HG03175 (cell line): ENCODE data around the gene SLC7A5.
"Not testable (repeated sequence)": the region's sequence is repeated elsewhere in the genome, so short reads cannot be mapped to it uniquely, and the experiment has no call there.

Source experiments
- ATAC-seq: cut with Tn5 transposase; IDR thresholded peaks from one replicate; pipeline ENCODE4 v1.9.1; 2021; ENCODE audit warnings: mild to moderate bottlenecking, moderate library complexity; ENCODE audit not compliant: unreplicated experiment

The SLC7A5 gene

DNA sequence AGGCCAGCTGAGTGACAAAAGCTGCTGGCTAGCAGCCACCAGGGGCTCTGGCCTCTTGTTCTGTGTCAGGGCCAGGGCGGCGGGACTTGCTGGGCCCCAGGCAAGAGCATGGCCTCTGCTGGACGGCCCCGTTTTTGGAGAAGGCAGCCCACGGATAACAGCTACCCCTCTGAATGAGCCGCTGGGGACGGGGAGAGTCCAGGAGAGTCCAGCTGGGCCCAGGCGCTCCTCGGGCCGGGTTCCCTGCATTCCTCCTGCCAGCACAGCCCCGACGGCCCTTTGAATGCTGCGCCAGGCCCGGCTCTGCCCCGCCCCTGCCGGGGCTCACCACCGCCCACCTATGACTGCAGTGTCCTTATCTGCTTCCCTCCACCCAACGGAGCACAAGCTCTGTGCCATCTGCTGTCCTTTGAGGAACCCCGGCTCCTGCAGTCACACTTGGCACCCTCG is 33.4 kb downstream of the SLC7A5 start:
- no peak for ATAC-seq

DNA sequence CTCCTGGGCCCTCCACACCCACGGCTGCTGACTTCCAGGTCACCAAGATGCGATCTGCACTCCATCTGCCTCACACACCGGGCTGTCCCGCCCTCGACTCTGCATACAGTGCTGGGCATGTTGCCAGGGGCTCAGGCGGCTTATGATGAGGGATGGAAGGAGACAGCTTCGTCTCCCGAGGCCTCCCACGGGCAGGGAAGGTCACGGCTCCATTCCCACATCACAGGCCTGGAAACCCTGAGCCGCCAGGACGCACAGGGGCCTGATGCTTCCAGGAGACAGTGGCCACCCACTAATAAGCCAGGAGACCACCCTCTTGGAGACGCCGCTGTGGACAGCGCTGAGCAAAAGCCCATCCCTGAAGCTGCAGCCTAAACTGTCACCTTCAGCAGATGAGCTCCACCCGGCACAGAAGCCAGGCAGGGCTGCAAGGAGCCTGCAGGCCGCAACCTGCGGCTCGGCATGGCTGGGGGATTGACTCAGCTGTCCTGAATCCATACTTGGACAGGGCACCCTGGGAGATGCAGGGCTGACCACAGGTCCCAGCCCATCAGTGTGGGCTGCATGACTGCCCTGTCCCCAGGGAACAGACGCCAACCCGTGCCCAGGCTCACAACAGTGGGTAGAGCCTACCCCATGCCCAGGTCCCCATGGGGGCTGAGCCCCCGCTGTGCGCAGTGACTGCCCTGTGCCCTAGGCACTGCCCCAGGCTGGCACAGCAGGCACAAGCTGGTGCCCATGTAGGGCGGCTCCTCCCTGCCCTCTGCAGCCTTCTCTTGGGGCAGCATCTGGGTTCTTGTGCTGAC is 34.4 kb downstream of the SLC7A5 start:
- ATAC-seq: no peak

DNA sequence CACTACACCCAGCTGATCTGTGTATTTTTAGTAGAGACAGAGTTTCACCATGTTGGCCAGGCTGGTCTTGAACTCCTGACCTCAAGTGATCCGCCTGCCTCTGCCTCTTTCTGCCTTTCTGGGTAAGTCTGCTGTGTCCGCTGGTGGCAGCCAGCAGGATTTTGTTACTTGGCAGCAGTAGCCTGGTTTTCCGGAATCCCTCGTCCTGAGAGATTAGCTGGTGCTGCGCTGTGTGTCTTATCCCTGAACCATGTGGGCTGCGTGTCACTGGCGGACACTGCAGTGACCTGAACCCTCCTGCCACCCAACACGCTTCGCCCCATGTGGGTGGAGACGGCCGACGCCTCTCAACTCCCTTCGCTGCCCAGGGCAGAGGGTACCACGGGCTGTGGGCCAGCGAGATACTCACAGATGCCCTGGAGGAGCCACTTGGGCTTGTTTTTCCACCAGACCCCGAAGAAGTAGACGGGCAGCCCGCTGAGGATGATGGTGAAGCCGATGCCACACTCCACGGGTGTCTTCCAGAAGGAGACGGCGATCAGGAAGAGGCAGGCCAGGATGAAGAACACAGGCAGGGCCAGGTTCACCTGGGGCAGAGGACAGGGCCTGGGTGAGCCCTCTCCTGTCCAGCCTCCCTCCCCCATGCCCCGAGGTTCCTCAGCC is 35.2 kb downstream of the SLC7A5 start:
- no peak for ATAC-seq

DNA sequence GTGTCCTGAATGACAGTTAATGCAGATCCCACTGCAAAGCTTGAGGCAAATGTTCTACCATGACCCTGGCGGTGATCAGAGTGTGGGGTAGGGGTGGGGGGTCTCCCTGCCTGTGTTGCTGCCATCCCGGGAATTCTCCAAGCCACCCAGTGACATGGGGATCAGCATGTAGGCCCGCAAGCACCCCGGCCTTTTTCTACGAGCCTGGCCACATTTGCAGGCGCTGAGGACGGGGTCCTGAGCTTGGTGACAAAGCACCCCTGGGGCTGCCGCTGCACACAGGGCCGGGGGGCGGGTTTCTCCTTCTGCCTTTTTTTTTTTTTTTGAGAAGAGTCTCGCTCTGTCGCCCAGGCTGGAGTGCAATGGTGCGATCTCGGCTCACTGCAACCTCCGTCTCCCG is 35.8 kb downstream of the SLC7A5 start:
- no peak for ATAC-seq

DNA sequence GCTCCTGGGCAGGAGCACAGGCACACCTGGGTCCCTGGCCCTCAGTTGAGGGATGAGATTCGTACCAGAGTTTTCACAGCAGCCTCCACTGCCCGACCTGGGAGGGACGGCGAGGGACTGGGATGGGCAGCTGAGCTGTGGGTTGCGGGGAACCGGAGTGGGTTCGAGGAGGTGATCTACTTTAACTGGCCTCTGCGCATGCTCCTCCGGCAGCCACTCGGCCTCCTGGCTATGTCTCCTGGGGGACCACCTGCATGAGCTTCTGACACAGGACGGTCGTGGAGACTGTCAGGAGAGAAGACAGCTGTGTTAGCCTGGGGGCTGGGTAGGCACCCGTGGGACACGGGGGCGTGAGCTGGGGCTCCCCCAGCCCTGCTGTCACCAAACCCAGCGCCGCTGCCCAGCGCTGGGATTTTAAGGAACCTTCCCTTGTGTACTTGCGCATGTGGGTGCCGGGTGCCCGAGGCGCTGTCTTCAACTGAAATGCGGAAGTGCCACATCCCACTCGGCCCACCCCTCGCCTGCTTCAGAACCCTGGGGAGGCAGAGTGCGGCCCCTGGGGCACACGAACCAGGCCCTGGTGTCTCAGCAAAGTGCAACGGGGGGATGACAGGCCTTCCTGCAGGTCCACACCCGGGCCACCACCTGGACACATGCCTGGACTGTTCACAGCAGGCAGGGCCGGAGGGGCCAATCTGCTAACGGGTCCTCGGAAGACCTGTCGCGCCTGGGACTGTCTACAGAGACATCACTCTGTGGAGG is 36.4 kb downstream of the SLC7A5 start:
- ATAC-seq: no peak

DNA sequence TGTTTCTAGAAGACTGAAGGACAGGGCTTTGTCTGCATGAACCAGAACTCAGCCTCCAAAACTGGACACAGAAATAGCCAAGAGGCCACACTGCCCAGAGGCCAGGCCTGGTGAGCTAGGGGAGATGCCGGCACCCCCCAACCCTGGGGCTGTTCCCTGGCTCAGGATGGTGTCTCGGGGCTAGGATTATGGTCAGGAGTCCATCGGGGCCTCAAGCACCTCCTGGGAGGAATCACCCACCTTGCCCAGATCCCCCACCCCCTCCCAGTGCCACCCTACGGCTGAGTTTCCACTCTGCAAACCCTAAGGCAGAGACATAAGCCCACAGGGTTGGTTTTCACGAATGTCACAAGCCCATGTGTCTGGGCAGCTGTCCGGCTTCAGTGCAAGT is 37.2 kb downstream of the SLC7A5 start:
- ATAC-seq: no peak

DNA sequence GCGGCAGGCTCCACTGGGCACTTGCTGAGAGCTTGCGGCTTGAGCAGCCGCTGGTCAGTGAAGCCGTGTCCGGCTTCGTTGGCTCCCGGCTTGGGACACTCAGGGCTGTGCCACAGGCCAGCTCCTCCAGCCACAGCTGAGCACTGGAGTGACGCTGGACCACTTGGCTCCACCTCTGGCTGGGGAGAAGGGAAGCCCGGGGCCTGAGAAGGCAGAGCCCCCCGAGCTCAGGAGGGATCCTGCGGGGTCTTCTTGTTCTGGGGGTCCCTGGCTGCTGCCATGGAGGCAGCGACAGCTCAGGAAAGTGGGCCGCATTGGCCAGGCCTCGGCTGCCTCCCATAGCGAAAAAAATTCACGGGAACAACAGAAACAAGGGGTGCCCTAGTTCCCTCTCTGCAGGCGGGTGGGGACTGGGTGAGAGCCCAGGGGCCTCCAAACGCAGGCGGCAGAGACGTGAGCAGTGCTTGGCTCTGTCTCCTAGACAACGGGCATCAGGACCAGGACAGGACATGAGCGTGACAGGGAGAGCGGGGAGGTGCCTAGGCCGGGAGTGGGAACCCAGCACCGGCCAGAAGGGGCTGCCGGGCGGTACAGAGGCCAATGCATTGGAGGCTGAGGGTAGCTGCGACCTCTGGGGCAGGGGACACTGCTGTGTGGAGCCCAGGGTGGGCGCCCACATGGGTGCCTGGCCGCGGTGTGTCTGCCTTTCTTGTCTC is 37.7 kb downstream of the SLC7A5 start:
- no peak for ATAC-seq

DNA sequence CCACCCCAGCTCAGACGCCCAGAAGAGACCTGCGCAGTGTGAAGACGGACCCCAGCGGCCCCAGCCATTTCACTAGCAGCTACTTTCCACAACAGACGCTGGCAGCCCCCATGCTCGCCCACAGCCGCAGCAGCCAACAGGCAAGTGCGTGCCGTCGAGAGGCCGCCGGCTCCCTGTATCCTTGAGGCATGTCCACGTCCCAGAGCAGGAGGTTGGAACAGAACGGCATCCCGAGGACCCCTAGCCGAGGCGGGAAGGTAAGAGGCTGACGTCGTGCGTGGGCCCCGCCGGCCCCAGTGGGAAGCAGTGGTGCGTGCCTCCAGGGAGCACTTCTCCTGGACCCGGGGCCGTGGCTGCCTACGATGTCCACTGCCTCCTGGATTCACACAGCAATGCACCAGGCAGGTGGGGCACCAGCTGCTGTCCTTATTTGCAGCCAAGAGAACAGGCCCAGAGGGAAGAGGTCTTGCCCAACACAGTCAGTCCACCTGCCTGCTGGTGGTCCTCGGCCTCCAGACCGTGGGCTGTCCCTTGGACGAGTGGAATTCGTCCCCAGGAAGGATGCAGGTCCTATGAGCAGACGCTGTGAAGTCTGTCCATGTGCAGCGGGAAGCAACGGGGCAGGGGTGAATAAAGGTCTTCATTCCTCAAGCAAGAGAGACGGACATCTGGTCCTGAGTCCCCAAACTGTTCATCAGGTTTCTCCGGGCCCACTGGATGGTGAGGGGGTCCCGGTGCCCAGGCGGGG is 38.5 kb downstream of the SLC7A5 start:
- no peak for ATAC-seq

DNA sequence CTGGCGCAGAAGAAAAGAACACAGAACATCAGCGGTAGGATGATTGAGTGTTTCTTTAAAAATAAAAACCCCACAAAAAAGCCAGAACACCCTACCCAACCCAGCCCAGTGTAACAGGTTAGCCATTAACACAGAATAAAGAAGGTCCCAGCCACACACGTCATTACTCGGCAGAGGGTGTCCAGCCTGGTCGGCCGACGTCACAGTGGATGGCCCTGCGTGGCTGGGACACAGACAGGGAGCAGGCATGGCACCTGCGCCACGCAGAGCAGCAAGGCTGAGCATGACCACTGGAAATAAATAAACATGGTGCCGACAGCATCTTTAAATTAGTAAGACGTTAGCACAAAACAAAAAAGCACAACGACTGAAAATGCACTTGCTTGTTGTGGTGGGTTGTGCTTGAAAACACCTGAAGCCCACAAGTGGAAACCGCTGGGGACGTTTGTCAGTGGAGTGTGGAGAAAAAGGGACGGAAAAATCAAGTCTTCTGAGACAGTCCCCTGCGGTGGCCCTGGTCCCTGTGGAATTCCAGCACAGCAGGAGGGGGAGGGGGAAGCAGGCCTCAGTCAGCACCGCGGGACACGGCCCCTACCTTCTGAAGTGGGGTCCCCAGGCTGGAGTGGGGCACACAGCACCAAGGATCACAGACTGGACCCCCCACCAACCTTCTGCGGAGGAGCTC is 39.2 kb downstream of the SLC7A5 start:
- no peak for ATAC-seq

DNA sequence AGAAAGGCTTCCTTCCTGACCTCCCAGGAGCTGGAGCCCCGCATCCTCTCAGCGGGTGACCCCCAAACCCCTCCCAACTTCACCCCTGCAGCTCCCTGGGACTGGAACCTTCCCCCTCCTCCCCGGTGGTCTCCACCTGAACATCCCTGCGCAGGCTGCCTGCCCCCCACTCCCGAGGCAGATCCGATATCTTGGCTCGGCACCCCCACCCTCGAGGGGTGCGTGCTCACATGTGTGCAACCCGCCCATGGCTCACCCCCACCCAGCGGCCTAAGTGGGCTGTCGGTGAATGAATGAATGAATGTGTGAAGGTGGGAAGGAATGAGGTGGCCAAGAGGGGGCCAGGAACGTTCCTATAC is 39.7 kb downstream of the SLC7A5 start:
- no peak for ATAC-seq

DNA sequence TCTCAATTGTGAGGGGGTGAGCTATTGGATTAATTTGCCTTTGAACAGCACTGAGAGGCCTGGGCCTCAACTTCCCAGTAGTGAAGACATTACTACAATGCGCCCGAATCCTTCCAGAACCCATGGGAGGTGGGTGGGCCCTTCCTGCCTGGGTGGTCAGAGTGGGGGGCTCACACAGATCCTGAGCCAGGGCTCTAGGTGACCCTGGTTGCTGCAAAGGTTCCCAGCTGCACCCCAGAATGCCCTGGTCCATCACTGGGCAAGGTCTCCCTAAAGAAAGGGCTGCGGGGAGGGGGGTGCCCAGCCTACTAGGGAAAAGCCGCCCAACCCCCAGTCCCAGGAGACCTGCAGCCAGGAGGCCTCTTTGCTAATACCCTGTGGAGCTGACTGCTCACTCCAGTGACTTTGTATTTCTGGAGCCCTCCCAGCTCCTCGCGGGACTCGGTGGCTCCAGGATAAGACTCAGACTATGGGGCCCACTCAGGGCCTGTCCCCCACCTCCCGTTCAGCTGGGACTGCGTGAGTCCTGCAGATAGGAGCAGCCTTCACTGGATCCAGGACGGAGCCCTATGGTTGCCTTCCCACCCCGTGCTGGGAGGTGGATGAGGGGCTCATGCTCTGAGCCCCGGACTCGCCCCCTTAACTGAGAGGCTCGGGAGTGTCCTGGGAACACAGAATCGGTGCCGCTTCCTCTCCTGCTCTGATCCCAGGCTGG is 40.2 kb downstream of the SLC7A5 start:
- no peak for ATAC-seq

DNA sequence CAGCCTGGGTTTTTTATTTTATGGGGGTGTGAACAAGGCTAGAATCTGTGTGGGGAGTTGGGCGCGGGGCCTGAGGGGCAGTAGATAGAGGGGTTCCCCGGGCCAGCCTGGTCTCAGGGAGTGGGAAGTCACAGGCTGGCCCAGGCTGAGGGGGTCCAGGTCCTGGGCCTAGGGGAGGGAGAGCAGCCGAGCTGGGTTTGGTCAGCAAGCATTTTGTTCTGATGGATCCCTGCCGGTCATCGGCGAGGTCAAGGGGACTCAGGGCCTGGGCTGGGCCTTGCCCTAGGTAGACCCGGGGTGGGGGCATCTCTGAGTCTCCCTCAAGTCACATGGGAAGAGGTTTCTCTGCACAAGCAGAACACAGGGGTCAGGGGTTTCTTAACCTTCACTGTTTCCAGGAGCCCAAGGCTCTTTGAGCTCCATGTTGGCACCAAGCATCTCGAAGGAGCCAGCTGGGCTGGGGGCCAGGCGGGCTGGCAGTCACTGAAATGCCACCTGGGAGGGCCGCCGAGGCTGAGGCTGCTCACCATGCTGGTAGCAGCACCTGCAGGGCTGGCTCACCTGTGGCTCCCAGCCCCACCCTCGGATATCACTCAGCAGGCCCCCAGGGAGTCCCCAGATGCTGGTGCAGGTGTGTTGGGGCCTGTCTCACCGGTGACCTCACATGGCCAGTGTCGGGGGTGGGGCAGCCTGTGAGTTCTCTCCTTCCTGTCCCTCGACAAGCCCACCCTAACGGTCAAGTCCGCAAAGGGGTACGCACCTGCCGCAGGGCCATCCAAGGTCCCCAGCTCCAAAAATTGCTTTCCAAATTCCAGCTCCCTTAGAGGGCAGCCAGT is 41.0 kb downstream of the SLC7A5 start:
- ATAC-seq: no peak

DNA sequence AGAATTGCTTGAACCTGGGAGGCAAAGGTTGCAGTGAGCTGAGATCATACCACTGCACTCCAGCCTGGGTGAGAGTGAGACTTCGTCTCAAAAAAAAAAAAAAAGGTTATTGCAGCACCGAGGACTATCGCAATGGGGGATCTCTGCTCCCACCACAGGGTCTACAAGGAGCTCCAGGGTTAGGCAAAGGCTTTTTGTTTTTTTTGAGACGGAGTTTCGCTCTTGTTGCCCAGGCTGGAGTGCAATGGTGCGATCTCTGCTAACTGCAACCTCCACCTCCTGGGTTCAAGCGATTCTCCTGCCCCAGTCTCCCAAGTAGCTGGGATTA is 41.8 kb downstream of the SLC7A5 start:
- ATAC-seq: not testable (repeated sequence)

DNA sequence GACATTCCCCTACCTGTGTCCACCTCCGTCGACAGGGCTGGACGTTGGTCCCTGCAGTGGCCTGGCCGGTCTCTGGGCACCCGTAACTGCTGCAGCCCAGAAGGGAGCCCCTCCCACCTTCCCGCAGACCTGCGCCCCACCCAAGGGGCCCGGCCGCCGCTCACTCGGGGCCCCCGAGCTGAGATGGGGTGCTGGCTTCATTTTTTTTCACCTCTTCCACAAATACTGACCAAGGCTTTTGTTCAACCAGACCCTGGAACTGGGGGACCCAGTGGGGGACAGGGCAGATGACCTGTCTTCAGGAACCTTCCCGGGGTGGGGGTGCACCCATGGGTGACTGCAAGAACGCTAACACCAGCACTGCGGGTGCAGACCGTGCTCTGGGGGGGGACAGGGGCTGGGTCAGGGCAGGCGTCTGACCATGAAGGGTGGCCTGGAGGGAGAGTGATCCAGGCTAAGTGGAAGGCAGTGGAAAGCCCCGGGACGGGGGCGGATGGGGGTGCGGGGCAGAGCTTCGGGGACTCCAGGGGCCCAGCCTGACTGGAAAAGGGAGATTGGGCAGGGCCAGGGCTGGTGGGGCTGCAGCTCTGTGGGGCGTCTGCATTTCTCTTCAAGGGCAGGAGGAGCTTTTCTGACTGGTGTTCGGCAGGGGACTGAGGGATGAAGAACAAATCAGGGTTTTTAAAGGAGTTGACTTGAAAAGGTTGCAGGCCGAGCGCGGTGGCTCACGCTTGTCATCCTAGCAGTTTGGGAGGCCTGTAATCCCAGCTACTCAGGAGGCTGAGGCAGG is 42.3 kb downstream of the SLC7A5 start:
- ATAC-seq: no peak

DNA sequence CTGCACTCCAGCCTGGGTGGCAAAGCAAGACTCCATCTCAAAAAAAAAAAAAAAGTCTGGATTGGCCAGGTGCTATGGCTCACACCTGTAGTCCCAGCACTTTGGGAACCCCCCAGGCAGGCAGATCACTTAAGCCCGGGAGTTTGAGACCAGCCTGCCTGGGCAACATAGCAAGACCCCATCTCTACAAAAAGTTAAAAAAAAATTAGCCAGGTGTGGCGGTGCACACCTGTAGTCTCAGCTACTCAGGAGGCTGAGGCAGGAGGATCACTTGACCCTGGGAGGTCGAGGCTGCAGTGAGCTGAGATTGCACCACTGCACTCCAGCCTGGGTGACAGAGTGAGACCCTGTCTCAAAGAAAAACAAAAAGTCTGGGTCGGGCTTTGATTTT is 42.9 kb downstream of the SLC7A5 start:
- not testable (repeated sequence) for ATAC-seq

DNA sequence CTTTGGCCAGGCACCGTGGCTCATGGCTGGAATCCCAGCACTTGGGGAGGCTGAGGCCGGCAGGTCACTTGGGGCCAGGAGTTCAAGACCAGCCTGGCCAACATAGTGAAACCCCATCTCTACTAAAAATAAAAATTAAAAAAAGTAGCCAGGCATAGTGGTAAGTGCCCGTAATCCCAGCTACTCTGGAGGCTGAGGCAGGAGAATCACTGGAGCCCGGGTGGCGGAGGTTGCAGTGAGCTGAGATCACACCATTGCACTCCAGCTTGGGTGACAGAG is 43.5 kb downstream of the SLC7A5 start:
- not testable (repeated sequence) for ATAC-seq

DNA sequence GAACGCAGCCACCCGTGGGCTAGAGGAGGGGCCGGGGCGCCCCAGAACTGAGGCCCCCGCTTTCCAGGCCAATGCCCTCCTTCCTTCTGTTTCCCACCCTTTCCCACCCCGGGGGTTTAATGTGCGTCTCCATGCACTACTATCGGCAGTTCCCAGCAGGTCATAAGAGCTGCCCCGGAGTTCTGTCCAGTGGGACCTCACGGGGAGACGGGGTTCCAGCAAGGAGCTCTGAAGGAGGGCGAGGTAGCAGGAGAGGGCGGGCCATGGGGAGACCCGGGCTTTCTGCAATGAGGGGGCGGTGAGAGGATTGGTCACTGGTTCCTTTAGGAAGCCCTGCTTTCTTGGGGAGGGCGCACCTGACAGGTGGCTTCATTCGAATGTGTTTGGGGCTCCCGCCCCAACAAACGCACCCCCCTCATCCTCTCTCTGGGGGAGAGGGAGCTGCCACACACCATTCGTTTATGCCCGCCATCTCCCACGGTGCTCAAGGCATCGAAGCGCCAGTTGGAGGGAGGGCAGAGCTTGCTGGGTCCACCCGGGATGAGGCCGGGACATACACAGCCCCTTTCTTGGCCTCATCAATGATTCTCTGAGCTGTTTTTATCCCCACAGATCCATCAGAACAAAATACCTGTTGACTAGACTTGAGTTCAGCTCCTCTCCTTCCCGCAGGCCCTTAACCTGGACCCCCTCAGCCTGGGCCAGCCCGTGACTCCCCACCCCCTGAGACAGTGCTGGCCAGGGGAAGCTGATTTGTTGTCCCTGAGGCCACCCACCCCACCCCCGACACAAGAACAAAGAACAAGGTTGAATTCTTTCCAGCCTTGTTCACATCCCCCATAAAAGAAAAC is 44.1 kb downstream of the SLC7A5 start:
- no peak for ATAC-seq
